ENCODE data around the gene PLEKHG1. TPM values are rescaled to one million over a fixed set of nuclear protein-coding genes. Genes with fewer than 3 reads are reported as not detected.

Gene PLEKHG1
- total RNA-seq, 4 donors from 2014 or later, result 21.6 to 99.8 (median 49.1) TPM

DNA sequence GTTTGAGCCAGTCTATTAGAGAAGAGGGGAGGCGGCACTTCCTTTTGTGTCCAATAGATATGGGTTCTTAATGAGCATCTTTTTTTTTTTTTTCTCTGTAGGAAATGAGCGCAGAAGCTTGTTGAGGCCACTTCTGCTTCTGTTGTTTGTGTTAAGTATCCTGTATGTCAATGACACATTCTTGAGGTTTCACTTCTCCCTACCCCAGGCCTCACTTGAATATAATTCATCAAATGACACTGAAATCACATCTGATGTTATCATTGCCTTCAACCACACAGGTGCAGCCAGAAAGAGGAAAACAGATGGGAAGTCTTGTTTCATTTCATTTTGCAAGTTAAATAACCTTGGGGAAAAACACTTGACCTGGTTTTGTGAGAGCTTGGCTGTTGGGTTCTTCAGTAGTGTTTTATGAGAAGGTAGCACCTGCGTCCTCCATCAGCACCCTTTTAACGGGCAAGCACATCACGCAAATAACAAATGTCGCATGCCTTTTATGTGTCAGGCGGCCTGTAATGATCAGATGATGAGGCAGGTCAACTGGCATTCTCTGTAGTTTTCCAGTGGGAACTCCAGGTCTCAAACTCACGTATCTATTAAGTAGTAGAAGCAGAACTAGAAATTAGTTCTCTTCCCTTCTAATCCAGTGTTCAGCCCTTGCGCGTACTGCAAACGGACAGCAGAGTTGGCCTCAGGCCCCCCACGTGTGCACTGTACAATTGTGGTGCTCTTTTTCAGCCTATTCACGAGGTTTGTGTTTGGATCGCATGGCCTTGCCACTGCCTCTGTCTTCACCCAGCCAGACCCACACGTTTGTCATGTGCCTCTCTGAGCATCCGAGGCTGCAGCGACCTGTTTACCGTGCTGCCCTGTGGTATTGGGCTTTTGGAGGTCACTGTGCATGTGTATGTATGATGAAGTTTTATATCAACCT lies 23.5 kb downstream of the PLEKHG1 start:
- DNase-seq (ENCODE audit: low spot score), result no peak
- TF ChIP-seq, protein P1, sequence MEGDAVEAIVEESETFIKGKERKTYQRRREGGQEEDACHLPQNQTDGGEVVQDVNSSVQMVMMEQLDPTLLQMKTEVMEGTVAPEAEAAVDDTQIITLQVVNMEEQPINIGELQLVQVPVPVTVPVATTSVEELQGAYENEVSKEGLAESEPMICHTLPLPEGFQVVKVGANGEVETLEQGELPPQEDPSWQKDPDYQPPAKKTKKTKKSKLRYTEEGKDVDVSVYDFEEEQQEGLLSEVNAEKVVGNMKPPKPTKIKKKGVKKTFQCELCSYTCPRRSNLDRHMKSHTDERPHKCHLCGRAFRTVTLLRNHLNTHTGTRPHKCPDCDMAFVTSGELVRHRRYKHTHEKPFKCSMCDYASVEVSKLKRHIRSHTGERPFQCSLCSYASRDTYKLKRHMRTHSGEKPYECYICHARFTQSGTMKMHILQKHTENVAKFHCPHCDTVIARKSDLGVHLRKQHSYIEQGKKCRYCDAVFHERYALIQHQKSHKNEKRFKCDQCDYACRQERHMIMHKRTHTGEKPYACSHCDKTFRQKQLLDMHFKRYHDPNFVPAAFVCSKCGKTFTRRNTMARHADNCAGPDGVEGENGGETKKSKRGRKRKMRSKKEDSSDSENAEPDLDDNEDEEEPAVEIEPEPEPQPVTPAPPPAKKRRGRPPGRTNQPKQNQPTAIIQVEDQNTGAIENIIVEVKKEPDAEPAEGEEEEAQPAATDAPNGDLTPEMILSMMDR (IDR thresholded peaks at IDR 0.05), result no peak
- ATAC-seq (ENCODE audit: low FRiP score), result no peak

DNA sequence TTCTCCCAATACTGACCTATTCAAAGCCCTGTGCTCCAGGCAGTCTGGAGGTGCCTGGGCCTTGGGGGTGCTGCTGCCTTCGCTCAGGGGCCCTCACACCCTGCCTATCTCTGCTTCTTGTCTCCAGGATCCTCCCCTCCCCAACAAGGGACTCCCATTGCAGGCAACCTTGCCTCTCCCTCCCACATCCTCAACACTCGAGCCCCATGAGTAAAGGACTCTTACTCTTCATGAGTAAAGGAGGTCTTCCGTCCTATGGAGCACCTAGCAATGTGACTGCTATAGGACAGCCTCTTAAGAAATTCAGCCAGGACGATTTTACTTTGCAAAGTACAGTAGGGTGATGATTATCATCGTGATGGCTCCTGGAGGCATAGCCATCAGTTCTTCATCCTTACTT lies 24.5 kb downstream of the PLEKHG1 start:
- TF ChIP-seq, protein P1 (IDR thresholded peaks at IDR 0.05), result no peak
- ATAC-seq (ENCODE audit: low FRiP score) (no peak), DNase-seq (ENCODE audit: low spot score) (no peak)

DNA sequence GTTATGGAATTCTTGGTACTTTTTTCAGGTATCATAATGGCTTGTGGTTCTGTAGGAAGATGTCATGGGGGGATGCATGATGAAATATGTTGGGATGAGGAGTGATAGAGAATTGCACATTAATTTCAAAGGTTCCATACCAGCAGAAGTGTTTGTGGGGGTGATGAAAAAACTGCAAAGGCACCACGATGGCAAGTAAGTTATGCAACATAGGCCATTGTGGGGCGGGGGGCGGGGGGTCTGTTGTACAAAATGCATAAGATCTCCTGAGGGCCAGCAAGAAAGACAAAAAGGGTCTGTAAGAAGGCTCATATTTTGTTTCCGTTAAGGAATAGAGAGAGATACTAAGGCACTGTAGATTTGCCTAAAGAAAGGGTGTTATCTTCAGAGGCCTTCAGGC lies 26.2 kb downstream of the PLEKHG1 start:
- DNase-seq (ENCODE audit: low spot score) (no peak), ATAC-seq (ENCODE audit: low FRiP score) (no peak)
- TF ChIP-seq, protein P1 (IDR thresholded peaks at IDR 0.05), result no peak

DNA sequence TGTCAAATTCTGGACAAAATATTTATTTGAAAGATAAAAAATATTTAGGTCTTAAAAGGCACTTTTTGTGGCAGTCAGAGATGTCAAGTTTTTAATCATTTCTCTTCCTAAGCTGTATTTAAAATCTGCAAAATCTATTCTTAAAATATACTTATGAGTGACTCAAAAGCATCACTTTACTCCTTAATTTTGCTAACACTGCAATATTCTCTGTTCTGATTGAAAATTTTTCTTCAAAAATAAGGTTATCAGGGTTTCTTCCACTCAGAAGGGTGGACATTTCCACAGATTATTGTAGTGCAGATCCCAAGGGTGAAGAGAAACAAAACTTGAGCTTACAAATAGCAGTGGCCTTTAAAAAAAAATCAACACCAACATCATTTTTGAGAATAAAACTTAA lies 27.5 kb downstream of the PLEKHG1 start:
- ATAC-seq (ENCODE audit: low FRiP score) (no peak), DNase-seq (ENCODE audit: low spot score) (no peak)
- TF ChIP-seq, protein P1 (IDR thresholded peaks at IDR 0.05), result no peak

DNA sequence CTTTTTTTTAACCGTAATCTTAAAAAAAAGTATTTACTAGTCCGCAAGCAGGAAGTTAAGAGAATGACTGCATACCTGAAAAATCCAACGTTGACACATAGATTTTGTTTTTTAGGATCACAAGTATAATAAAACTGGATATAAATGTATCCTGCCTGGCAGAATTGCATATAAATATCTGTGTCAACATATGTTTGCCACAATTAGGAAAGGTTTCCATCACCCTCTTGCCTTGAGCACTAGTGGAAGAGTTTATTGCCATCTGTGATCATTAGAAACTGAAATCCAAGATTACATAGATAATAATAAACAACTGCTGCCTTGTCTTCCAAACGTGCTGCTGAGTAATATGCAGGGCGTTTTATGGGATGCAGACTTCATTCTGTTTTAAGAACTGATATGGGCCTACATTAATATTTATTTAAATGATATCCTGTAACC lies 27.9 kb downstream of the PLEKHG1 start:
- TF ChIP-seq, protein P1 (IDR thresholded peaks at IDR 0.05), result no peak
- ATAC-seq (ENCODE audit: low FRiP score) (no peak), DNase-seq (ENCODE audit: low spot score) (no peak)

DNA sequence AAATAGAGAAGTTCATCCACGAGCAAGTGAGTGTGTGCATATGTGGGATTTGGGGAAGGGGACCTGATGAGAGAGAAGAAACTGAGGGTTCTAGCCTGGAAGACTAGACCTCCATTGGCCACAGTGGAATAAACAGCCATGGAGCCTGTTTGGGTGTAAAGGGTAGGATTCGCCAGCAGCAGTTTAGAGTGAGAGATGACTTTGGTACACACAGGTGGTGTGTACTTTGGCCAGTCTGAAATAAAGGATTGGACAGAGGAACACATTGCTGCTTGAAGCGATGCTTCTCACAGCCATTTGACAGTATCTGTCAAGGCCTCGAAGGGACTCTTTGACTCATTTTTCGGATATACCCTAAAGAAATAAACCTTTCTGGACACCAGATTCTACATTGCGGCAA lies 29.2 kb downstream of the PLEKHG1 start:
- TF ChIP-seq, protein P1 (IDR thresholded peaks at IDR 0.05), result no peak
- ATAC-seq (ENCODE audit: low FRiP score) (no peak), DNase-seq (ENCODE audit: low spot score) (no peak)
